Measurements from ENCODE around the gene TM6SF1. TPM values are rescaled to one million over a fixed set of nuclear protein-coding genes. Genes with fewer than 3 reads are reported as not detected.

TM6SF1 gene
- 0.33 and 0.83 TPM in 2 replicates for total RNA-seq

GRCh38 chr15:83106994-83107840 is at the start of gene TM6SF1:
TM6SF1 (plus strand) TSS chr15:83107645; CDS start chr15:83107681, 36 bp downstream.

GRCh38 chr15:83066734-83067637 is 40.5 kb upstream of the TM6SF1 start, which contains the start of gene BTBD1:
BTBD1 (minus strand) TSS chr15:83067252; CDS start chr15:83067151, 101 bp downstream.

Other genes with a start within 250 kb of the TM6SF1 start
- gene HOMER2, start 154.9 kb upstream of the TM6SF1 start, total RNA-seq: 5.7 and 11.6 TPM in 2 replicates
- gene RAMAC, start 121.4 kb upstream of the TM6SF1 start, total RNA-seq: 23.8 and 25.8 TPM in 2 replicates
- gene C15orf40, start 96.0 kb upstream of the TM6SF1 start, total RNA-seq: 8.9 and 9.7 TPM in 2 replicates
- gene BTBD1, start 40.4 kb upstream of the TM6SF1 start, total RNA-seq: 95.1 and 113 TPM in 2 replicates
- gene HDGFL3, start 100.2 kb downstream of the TM6SF1 start, total RNA-seq: 23.9 and 24.4 TPM in 2 replicates
- gene BNC1, start 177.0 kb downstream of the TM6SF1 start, total RNA-seq: 0.91 and 21.4 TPM in 2 replicates

Measured in smooth muscle cell of the pulmonary artery (primary cell).